Transverse colon (tissue), 4 donors: ENCODE data around the gene RIMBP3C. TPM values are rescaled to one million over a fixed set of nuclear protein-coding genes. Genes with fewer than 3 reads are reported as not detected.
"Not testable (repeated sequence)": the region's sequence is repeated elsewhere in the genome, so short reads cannot be mapped to it uniquely, and the experiment has no call there.

ENCODE experiments used
- DNase-seq: peaks from one replicate; pipeline ENCODE4 v3.0.0-alpha.2; 2019
- H3K27ac ChIP-seq, 4 donors: fragments of 200-600 bp; sonication (generic); 2 replicates each; pipeline ENCODE4 v1.5.1; 2016 to 2018; ENCODE audit warnings: inconsistent platforms in 4 of 4
- H3K27me3 ChIP-seq: fragments of 200-600 bp; sonication (generic); 2 replicates; pipeline ENCODE4 v1.5.1; 2017; ENCODE audit warnings: inconsistent platforms
- H3K36me3 ChIP-seq, 4 donors: fragments of 200-600 bp; sonication (generic); 2 replicates each; pipeline ENCODE4 v1.5.1; 2017 to 2019; ENCODE audit warnings: inconsistent platforms in 4 of 4
- H3K4me1 ChIP-seq, 4 donors: fragments of 200-600 bp; sonication (generic); 2 replicates each; pipeline ENCODE4 v1.5.1; 2017 to 2020; ENCODE audit warnings: inconsistent platforms in 4 of 4
- H3K4me3 ChIP-seq, 4 donors: fragments of 200-600 bp; sonication (generic); 1 replicate in 1 of 4; 2 replicates in 3 of 4; pipeline versions ENCODE4 v1.5.1 to v1.6.1; 2017 to 2019; ENCODE audit warnings: inconsistent platforms in 4 of 4
- H3K9me3 ChIP-seq, 2 donors: fragments of 200-600 bp; sonication (generic); 2 replicates each; pipeline ENCODE4 v1.5.1; 2017 to 2019; ENCODE audit warnings: inconsistent platforms in 2 of 2
- WGBS, 2 donors: methylation state at CpG; one replicate each; pipeline ENCODE4 v1.1.5; 2018; ENCODE audit warnings: low coverage in 1 of 2; 5-methylcytosine and 5-hydroxymethylcytosine counted together
- in situ Hi-C, 4 donors: fragments of 200-750 bp; cut with MboI; loops; one replicate each; pipeline versions ENCODE4 v1.15.0 to v1.15.1; 2017; ENCODE audit warnings: low sequenced_read_pairs in 3 of 4, low pct_ligation_motif_present in 1 of 4, low pct_unique_long_range_greater_than_20kb in 1 of 4
- intact Hi-C: fragments of 100-400 bp; cut with DNase I; formaldehyde crosslinking; loops from one replicate; pipeline ENCODE4 v1.15.1; 2023; ENCODE audit warnings: low total_unique reads
- small RNA-seq, 4 donors: library from RNA; depleted of rRNA; stranded (forward); fragments of <200 nt; gene quantifications; one replicate each; pipeline ENCODE3, GENCODE V24; 2016
- total RNA-seq, 4 donors: library from RNA; depleted of rRNA; stranded (reverse); fragments of >200 nt; gene quantifications; one replicate each; pipeline ENCODE4 v1.1.0, GENCODE V29; 2016

The RIMBP3C gene
- total RNA-seq, 4 donors from 2014 or later, result not detected

DNA sequence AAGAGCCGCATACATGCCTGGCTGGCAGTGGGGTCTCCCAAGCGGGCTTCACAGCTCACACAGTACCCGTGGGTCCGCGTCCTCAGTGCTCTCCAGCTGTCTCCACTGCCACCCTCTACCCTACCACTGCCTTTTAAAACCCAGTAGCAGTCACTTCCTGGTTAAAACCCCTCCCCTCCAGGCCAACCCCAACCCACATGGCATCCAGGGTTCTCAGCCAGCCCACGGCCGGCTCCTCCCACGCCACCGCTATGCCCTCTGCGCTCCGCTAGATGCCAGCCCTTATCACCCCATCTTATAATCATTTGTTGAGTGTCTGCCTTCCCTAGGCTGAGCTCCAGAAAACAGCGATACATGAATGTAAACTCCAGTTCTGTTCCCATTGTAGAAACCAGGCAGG lies 37.1 kb downstream of the RIMBP3C start:
- H3K27ac ChIP-seq, H3K9me3 ChIP-seq, intact Hi-C loops, in situ Hi-C loops, H3K27me3 ChIP-seq, H3K4me3 ChIP-seq, DNase-seq, H3K4me1 ChIP-seq, H3K36me3 ChIP-seq: not testable (repeated sequence)
- 20% methylated on average over 1 of the region's 12 CpGs; no CpG with 5 or more reads in 1 of the 2 donors for WGBS, 2 donors

DNA sequence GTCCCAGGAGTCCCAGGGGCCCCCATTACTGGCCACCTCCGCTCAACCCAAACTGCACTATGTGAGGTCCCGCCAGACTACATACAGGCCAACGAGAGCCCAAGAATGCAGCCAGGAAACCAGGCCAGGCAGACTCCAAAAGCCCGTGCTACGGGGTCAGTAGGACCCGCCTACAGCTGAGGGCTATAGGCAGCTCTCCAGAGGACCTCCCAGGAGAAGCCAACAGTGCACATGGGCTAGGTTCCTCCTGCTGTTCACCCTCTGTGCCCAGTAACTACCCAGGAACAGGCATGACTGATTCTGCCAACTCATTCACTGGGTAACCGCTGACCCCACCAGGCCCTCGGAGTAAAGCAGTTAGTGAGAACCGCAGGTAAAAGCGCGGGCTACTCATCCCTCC lies 39.2 kb downstream of the RIMBP3C start:
- H3K27me3 ChIP-seq, DNase-seq, intact Hi-C loops, in situ Hi-C loops, H3K4me1 ChIP-seq, H3K9me3 ChIP-seq, H3K27ac ChIP-seq, H3K36me3 ChIP-seq, H3K4me3 ChIP-seq: not testable (repeated sequence)
- WGBS, 2 donors, result no CpG with 5 or more reads among the region's 11 CpGs

GRCh38 chr22:21510397-21510796 lies 40.9 kb downstream of the RIMBP3C start:
- H3K36me3 ChIP-seq, H3K27ac ChIP-seq, intact Hi-C loops, H3K4me1 ChIP-seq, H3K4me3 ChIP-seq, DNase-seq, H3K9me3 ChIP-seq, in situ Hi-C loops, H3K27me3 ChIP-seq: not testable (repeated sequence)
- WGBS, 2 donors, result no CpG with 5 or more reads among the region's 9 CpGs

- H3K4me1 ChIP-seq, H3K27ac ChIP-seq, DNase-seq, H3K27me3 ChIP-seq, intact Hi-C loops, in situ Hi-C loops, H3K4me3 ChIP-seq, H3K36me3 ChIP-seq, H3K9me3 ChIP-seq: not testable (repeated sequence)
- WGBS, 2 donors, result no CpG with 5 or more reads among the region's 16 CpGs
These were observed 51.4 kb downstream of the RIMBP3C start for GRCh38 chr22:21499623-21500506.

DNA sequence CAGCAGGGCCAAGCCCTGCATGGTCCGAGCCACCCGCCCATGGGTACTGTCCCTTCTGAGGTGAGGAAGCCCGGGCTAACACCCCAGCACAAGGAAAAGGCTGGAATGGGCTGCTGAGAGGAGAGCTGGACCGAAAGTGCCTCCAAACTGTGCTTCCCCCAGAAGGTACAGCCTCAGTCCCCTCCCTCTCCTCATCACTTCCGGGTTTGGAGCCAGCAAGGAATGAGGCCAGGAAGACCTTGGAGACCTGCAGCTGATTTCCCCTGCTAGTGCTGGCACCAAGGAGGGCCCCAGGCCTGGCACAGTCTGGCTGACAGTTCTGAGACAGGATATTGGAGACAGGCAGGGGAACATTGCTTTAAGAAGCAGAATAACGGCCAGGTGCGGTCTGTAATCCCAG lies 52.8 kb downstream of the RIMBP3C start:
- H3K4me3 ChIP-seq, DNase-seq, H3K36me3 ChIP-seq, H3K4me1 ChIP-seq, H3K27ac ChIP-seq, H3K27me3 ChIP-seq, H3K9me3 ChIP-seq, intact Hi-C loops, in situ Hi-C loops: not testable (repeated sequence)
- WGBS, 2 donors, result no CpG with 5 or more reads among the region's 7 CpGs

DNA sequence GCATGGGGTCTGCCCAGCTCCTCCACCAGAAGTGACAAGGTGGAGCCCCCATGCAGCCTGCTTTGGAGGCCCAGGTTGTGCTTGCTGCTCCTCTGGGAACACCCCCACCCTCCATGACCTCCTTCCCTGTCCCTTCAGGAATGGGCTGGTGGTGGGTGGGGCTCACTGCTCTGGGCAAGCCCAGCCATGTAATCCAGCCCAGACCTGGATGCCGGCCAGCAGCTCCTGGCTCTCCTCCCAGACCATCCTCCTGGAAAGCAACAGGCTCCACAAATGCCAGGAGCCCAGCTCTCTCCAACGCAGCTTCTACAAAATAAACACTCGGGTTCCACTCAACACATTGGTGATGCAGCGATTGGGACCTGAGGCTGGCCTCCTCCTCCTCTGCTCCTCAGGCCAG lies 53.3 kb downstream of the RIMBP3C start:
- intact Hi-C loops, H3K27ac ChIP-seq, H3K4me3 ChIP-seq, DNase-seq, H3K9me3 ChIP-seq, H3K27me3 ChIP-seq, in situ Hi-C loops, H3K4me1 ChIP-seq, H3K36me3 ChIP-seq: not testable (repeated sequence)
- WGBS, 2 donors, result no CpG with 5 or more reads among the region's 4 CpGs

Small RNA genes within 50 kb of the gene (small RNA-seq; reads per million reads assigned to genes)
- gene RF00492, result 0 reads per million in 4 donors
- 0 reads per million in 4 donors for gene RN7SKP221

Other genes starting within 250 kb of the RIMBP3C start
- gene RIMBP3B, start 167.7 kb downstream of the RIMBP3C start, total RNA-seq, result under 1 TPM in 1 of 4 donors, not detected in 3; 0.16 TPM
- 10 to 100 TPM in 2 of 4 donors, 1 to 10 TPM in 2; 7.2 to 71.4 (median 9.2) TPM for gene HIC2, start 134.1 kb downstream of the RIMBP3C start, total RNA-seq
- gene TMEM191C, start 84.1 kb downstream of the RIMBP3C start, total RNA-seq, result 10 to 100 TPM in 1 of 4 donors, 1 to 10 TPM in 3; 5.6 to 15.0 (median 6.4) TPM
- gene UBE2L3, start 16.3 kb upstream of the RIMBP3C start, total RNA-seq, result 10 to 100 TPM; 21.9 to 48.7 (median 33.5) TPM
- gene YDJC, start 78.6 kb upstream of the RIMBP3C start, total RNA-seq, result 100 to 1,000 TPM in 1 of 4 donors, 10 to 100 TPM in 3; 43.3 to 112 (median 69.5) TPM
- gene CCDC116, start 81.3 kb upstream of the RIMBP3C start, total RNA-seq, result 10 to 100 TPM in 1 of 4 donors, under 1 TPM in 1, not detected in 2; 0.27 to 15.7 TPM
- gene SDF2L1, start 90.8 kb upstream of the RIMBP3C start, total RNA-seq, result 10 to 100 TPM in 3 of 4 donors, not detected in 1; 34.0 to 55.7 (median 39.5) TPM
- gene PPIL2, start 114.6 kb upstream of the RIMBP3C start, total RNA-seq, result 10 to 100 TPM; 36.2 to 93.1 (median 60.1) TPM
- gene YPEL1, start 184.3 kb upstream of the RIMBP3C start, total RNA-seq, result 1 to 10 TPM in 3 of 4 donors, not detected in 1; 2.9 to 9.0 (median 4.6) TPM